HUES48 (cell line): ENCODE data around the gene GPR39.

Experiments
- H3K27ac ChIP-seq: one replicate; pipeline ENCODE4 v1.7.0; 2013; ENCODE audit warnings: low read depth, low read length, inconsistent platforms
- H3K27me3 ChIP-seq: 2 replicates; pipeline ENCODE4 v1.6.1; 2013; ENCODE audit warnings: mild to moderate bottlenecking, low read length; ENCODE audit not compliant: control insufficient read depth, insufficient read depth
- H3K36me3 ChIP-seq: 2 replicates; pipeline ENCODE4 v1.6.1; 2013; ENCODE audit warnings: low read length; ENCODE audit not compliant: control insufficient read depth, insufficient read depth
- H3K4me1 ChIP-seq: 2 replicates; pipeline ENCODE4 v1.6.1; 2013; ENCODE audit warnings: mild to moderate bottlenecking, low read length; ENCODE audit not compliant: control insufficient read depth, insufficient read depth
- H3K4me3 ChIP-seq: 2 replicates; pipeline ENCODE4 v1.5.1; 2013; ENCODE audit warnings: mild to moderate bottlenecking, low read depth, low read length
- H3K9ac ChIP-seq: 2 replicates; pipeline ENCODE4 v1.6.1; 2013; ENCODE audit warnings: mild to moderate bottlenecking, low read depth, low read length, moderate library complexity
- H3K9me3 ChIP-seq: 2 replicates; pipeline ENCODE4 v1.6.1; 2013; ENCODE audit warnings: low read length; ENCODE audit not compliant: control insufficient read depth, insufficient read depth

Gene GPR39

DNA sequence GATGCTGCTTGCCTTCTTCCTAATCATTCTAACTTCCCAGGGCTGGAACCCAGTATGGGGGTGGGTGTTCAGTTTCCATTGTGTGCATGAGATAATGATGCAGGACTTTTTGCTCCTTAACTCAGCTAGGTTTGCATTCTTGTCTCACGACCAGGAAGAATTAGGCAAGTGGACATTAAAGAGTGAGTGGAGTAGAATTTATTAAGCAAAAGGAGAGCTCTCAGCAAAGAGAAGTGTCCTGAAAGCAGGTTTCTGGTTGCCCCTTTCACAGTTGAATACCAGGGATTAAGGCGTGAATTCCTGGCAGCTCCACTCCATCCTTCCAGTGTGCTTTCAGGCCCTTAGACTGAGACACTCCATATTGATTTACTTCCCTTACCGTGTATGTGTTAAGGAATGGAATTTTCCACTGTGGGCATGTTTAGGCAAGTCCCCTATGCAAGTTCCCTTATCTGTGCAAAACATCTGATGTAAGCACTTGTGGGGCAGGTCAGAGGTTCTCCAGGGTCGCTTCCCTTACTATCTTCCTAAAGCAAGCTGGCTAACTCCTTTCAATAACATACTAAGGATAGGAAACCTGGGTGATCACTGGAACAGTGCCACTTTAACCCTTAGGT lies 126.5 kb downstream of the GPR39 start:
- no peak overlapping the region for H3K27ac ChIP-seq

DNA sequence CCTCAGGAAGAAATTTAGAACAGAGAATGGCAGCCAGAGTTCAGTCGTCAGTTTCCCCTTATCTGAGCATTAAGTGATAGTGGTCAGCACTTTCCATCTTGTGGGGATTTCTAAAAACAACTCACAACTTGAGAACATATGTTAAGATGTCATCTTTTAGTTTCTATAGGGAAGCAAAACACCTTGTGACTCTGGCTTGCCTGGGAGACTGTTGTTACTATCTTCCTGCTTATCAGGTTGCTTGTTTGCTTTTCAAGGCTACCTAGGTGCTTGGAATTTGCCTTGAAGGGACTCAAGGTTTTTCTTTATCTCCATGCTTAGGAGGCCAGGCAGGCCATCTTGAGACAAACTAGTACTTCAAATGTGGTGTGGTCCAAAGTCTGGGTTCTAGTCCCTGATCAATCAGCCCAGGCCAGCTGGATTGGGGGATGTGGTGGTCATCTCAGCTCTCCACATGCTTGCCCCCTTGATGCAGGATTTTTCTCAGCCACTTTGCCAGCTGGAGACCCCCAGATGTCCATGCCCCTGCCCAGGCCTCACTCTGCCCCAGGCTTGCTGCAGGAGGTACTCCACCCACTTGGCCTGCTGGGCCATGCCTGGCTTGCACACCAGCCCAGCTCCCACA lies 127.5 kb downstream of the GPR39 start:
- Histone ChIP-seq H3K4me1 (peaks cover 3% of the 10 kb centered on the region; the same call in 1 of the 2 replicates), H3K27me3 (no peaks in the 10 kb centered on the region), H3K9ac (no peak overlapping the region), H3K27ac (peak overlapping the region; percentile 26), H3K9me3 (peaks cover 30% of the 10 kb centered on the region), H3K4me3 (no peak overlapping the region), H3K36me3 (no peaks in the 10 kb centered on the region)

More for the DNA sequence above, 126.5 kb downstream of the GPR39 start:
- no peaks in the 10 kb centered on the region for H3K27me3 ChIP-seq
- peaks cover 3% of the 10 kb centered on the region; the same call in 1 of the 2 replicates for H3K4me1 ChIP-seq
- H3K9ac ChIP-seq = no peak overlapping the region
- H3K36me3 ChIP-seq = no peaks in the 10 kb centered on the region
- peaks cover 30% of the 10 kb centered on the region for H3K9me3 ChIP-seq
- H3K4me3 ChIP-seq = no peak overlapping the region

DNA sequence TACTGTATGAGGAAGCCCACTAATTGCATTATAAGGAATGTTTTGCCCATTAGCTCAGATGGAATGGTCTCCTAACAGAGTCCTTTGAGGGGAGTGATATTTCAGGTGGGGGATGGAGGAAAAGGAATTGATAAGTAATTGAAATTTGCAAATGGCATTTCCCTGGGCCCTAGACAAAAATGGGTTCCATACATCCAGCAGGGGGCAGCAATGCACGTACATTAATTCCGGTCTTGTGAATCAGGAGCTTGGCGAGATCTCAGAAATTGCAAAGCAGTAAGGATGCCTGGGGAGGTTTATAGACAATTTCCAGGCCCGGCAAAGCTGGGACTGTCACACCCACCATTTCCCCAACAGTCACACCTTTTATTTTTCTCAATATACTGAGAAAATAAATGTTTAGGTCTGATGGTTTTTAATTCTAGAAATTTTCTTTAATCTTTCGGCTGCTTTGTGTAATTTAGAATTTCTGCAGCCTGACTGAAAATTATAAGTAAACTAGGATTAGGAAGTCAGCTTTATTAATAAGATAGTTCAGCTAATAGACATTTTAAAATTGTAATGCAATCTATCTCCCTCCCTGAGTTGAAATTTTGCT lies 130.6 kb downstream of the GPR39 start:
- H3K36me3 ChIP-seq = no peaks in the 10 kb centered on the region
- H3K27ac ChIP-seq = no peak overlapping the region
- peaks cover 8% of the 10 kb centered on the region for H3K4me1 ChIP-seq
- H3K9me3 ChIP-seq = peaks cover 28% of the 10 kb centered on the region
- H3K9ac ChIP-seq = no peak overlapping the region
- H3K4me3 ChIP-seq = no peak overlapping the region
- no peaks in the 10 kb centered on the region for H3K27me3 ChIP-seq

DNA sequence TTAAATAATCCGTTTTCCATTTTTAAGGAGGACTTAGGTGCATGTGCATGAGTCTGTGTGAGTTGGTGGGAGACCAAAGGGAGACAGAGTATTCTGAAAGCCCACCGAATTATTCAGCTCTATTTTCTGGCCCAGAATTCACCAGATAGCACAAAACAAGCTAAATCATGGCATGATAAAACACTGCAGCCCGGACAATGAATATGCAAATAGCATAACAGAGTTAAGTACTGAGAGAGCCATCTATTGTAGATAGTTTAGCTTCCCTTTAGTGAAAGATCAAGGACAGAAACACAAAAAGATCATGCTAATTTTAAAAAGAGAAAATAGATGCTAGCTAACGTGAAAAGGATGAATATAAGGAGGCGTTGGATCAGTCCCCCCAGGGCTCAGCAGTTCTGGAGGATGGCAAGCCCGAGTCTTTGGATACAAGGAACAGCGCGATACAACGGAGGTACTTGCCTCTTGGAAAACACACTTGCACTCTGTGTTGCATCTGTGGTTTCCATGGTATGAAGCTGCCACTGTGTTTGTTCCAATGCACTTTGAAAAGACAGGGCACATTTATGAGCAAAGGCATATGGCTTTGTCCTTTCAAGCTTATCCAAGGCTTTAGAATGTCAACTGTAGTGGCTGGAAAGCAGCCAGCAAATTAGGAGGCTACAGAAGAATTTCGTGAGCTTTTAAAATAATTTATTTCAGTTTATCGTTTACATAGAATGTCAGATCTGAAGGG lies 133.5 kb downstream of the GPR39 start:
- Histone ChIP-seq H3K9me3 (peaks cover 2% of the 10 kb centered on the region; the same call in 1 of the 2 replicates), H3K4me3 (no peak overlapping the region), H3K9ac (no peak overlapping the region), H3K27ac (no peak overlapping the region), H3K36me3 (no peaks in the 10 kb centered on the region), H3K27me3 (no peaks in the 10 kb centered on the region), H3K4me1 (peaks cover 8% of the 10 kb centered on the region)

DNA sequence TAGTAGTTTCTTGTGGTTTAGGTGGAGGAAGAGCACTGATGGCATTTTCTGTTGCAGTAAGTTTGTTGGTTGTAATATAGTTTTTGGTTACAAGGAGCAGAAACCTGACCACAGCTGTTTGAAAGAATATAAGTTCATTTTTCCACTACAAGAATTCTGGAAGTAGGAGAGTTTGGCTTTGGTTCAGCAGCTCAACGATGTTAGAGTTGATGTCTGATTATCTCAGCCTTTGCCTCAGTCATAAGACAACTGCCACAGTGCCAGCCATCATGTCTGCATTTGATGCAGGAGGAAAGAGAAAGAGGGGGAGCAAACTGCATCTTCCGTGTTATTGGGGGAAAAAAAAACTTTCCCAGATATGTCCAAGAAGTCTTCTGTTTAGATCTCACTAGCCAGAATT lies 134.3 kb downstream of the GPR39 start:
- Histone ChIP-seq H3K27ac (no peak overlapping the region), H3K4me3 (no peak overlapping the region), H3K9ac (no peak overlapping the region), H3K36me3 (no peaks in the 10 kb centered on the region), H3K27me3 (no peaks in the 10 kb centered on the region), H3K4me1 (peaks cover 8% of the 10 kb centered on the region), H3K9me3 (no peaks in the 10 kb centered on the region)

DNA sequence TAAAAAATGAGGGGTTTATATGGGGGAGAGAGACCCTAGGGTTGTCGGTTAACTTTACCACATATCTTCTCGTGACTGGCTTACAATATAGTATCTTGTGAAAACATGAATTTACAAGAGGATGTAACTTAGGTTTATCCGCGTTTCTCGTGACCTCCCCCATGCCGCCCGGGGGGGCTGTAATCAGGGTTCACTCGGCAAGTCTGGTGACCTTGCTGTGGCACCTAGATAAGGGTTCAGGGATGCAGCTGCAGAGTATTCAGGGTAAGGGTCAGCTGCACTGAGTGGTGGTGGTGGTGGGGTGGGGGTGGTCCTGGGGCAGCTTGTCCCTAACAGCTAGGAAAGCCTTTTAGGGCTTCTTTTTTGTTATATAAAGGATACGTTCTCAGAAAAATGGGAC lies 141.1 kb downstream of the GPR39 start:
- no peak overlapping the region for H3K4me3 ChIP-seq
- no peak overlapping the region for H3K9ac ChIP-seq
- peaks cover 8% of the 10 kb centered on the region; the same call in 1 of the 2 replicates for H3K4me1 ChIP-seq
- H3K27me3 ChIP-seq = no peaks in the 10 kb centered on the region
- H3K36me3 ChIP-seq = no peaks in the 10 kb centered on the region
- no peak overlapping the region for H3K27ac ChIP-seq
- H3K9me3 ChIP-seq = no peaks in the 10 kb centered on the region

DNA sequence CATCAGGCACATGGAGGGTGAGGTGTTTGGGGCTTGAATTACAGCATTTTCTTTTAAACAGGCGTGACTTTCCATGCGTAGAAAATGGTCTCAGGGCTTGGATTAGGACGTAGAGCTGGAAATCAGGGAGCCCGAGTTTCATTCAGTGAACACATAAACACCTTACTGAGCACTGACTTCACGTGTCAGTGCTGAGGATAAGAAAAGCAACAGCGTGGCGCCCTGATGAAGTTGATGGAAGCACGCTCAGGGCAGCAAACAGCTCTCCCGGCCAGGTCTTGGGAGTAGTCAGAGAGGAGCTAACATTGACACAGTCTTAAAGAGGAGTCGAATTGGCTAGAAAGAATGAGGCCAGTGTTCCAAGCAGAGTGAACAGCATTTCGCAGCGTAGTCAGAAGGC lies 142.7 kb downstream of the GPR39 start:
- Histone ChIP-seq H3K9me3 (no peaks in the 10 kb centered on the region), H3K4me1 (peaks cover 8% of the 10 kb centered on the region; the same call in 1 of the 2 replicates), H3K27me3 (no peaks in the 10 kb centered on the region), H3K36me3 (no peaks in the 10 kb centered on the region), H3K27ac (no peak overlapping the region), H3K4me3 (no peak overlapping the region), H3K9ac (no peak overlapping the region)

DNA sequence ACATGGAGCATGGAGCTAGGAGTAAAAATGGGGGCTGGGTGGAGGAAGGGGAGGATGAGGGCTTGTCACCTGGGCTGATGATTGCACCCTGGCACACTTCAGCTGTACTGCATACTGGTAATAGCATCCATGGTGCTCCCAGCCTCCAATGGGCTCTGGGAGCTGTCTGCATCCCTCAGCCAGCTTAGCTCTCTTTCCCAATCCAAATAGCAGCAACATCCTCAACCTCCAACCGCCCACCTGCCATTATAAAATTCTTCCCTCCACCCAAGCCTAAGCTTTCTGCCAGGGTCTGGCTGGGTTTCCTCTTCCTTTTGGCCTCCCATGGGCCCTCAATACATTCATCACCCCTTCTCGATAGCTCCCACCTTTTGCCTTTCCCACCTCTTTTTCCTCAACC lies 143.3 kb downstream of the GPR39 start:
- Histone ChIP-seq H3K27me3 (no peaks in the 10 kb centered on the region), H3K4me3 (no peak overlapping the region), H3K9me3 (no peaks in the 10 kb centered on the region), H3K27ac (no peak overlapping the region), H3K4me1 (peaks cover 8% of the 10 kb centered on the region; the same call in 1 of the 2 replicates), H3K36me3 (no peaks in the 10 kb centered on the region), H3K9ac (no peak overlapping the region)

DNA sequence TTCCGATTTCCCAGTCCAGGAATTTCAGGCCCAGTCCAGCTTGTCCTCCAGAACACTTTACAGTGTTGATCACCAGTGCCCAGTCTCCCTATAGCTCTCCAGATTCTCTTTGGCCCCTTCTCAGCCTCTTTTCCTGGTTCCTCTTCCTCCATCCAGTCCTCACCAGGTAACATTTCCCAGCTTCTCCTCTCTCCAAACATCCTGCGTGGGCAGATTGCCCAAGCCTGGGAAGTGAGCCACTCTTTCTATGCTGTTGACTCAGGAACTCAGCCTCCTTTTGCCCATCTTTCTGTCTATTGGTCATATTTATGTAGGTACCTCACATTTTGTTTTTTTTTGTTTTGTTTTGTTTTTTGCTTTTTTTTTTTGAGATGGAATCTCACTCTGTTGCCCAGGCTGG lies 144.0 kb downstream of the GPR39 start:
- H3K9ac ChIP-seq = no peak overlapping the region
- no peaks in the 10 kb centered on the region for H3K27me3 ChIP-seq
- H3K4me3 ChIP-seq = no peak overlapping the region
- H3K27ac ChIP-seq = no peak overlapping the region
- peaks cover 8% of the 10 kb centered on the region; the same call in 1 of the 2 replicates for H3K4me1 ChIP-seq
- H3K9me3 ChIP-seq = no peaks in the 10 kb centered on the region
- no peaks in the 10 kb centered on the region for H3K36me3 ChIP-seq

DNA sequence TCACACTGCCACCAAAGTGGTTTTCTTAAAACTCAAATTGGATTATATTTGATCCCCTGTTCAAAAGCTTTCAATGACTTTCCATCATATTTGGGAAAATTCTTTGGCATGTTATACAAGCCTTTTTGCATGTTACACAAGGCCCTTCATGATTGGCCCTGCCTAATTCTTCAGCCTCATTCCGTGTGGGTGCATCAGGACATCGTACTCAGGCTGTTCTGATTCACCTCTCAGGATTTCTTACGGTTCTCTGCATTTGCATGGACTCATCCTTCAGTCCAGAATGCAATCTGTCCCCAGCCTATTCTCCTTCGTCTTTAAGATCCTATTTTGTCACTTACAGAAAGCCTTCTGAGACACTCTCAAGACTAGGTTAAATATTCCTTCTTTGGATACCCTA lies 145.6 kb downstream of the GPR39 start:
- Histone ChIP-seq H3K4me3 (no peak overlapping the region), H3K9ac (no peak overlapping the region), H3K27me3 (no peaks in the 10 kb centered on the region), H3K27ac (no peak overlapping the region), H3K4me1 (peaks cover 8% of the 10 kb centered on the region; the same call in 1 of the 2 replicates), H3K36me3 (no peaks in the 10 kb centered on the region), H3K9me3 (no peaks in the 10 kb centered on the region)

DNA sequence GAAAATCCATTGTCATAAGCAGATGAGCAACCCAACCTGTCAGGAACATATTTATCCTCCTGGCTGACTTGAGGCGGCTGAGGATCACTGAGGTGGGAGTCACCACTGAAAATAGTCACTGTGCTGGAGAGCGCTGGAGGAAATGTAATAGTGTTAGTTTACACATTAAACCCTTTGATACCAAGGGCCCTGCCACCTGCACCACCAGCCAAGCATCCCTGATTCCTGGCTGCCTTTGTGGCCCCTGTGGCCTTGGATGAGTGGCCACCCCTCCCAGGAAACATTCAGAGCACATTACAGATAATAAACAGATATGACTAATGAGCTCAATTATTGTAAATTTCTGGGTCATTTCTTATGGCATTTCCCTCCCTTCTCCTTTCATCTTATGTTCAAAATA lies 147.5 kb downstream of the GPR39 start:
- Histone ChIP-seq H3K27ac (no peak overlapping the region), H3K27me3 (no peaks in the 10 kb centered on the region), H3K9me3 (no peaks in the 10 kb centered on the region), H3K4me3 (no peak overlapping the region), H3K4me1 (no peaks in the 10 kb centered on the region), H3K9ac (no peak overlapping the region), H3K36me3 (no peaks in the 10 kb centered on the region)
